HG02852 (cell line): ENCODE data around the gene PTCH2.
"Not testable (repeated sequence)": the region's sequence is repeated elsewhere in the genome, so short reads cannot be mapped to it uniquely, and the experiment has no call there.

Source experiments
- ATAC-seq: cut with Tn5 transposase; IDR thresholded peaks from one replicate; pipeline ENCODE4 v1.9.1; 2021; ENCODE audit warnings: mild to moderate bottlenecking, moderate library complexity; ENCODE audit not compliant: unreplicated experiment

Gene PTCH2

GRCh38 chr1:44846985-44847384 lies 3.9 kb upstream of the PTCH2 start:
- ATAC-seq = no peak

GRCh38 chr1:44842486-44842861 lies 579 bp downstream of the PTCH2 start:
- no peak for ATAC-seq

GRCh38 chr1:44839576-44839975 lies 3.5 kb downstream of the PTCH2 start:
- ATAC-seq = no peak

GRCh38 chr1:44838294-44838693 lies 4.8 kb downstream of the PTCH2 start:
- not testable (repeated sequence) for ATAC-seq

- ATAC-seq = peak; percentile 64
These were observed 7.0 kb downstream of the PTCH2 start for GRCh38 chr1:44835738-44836675.

GRCh38 chr1:44834328-44834727 lies 8.7 kb downstream of the PTCH2 start:
- ATAC-seq = no peak

- no peak for ATAC-seq
These were observed 10.9 kb downstream of the PTCH2 start for GRCh38 chr1:44832056-44832705.

GRCh38 chr1:44831516-44831915 lies 11.5 kb downstream of the PTCH2 start:
- no peak for ATAC-seq

GRCh38 chr1:44830900-44831304 lies 12.2 kb downstream of the PTCH2 start:
- ATAC-seq = no peak

GRCh38 chr1:44829506-44830384 lies 13.3 kb downstream of the PTCH2 start:
- no peak for ATAC-seq

- no peak for ATAC-seq
These were observed 14.1 kb downstream of the PTCH2 start for GRCh38 chr1:44828841-44829440.

- no peak for ATAC-seq
These were observed 14.9 kb downstream of the PTCH2 start for GRCh38 chr1:44828003-44828651.

- no peak for ATAC-seq
These were observed 15.7 kb downstream of the PTCH2 start for GRCh38 chr1:44827197-44828002.

GRCh38 chr1:44826375-44827196 lies 16.5 kb downstream of the PTCH2 start:
- ATAC-seq = no peak

GRCh38 chr1:44824392-44824791 lies 18.7 kb downstream of the PTCH2 start:
- ATAC-seq = not testable (repeated sequence)

- no peak for ATAC-seq
These were observed 20.0 kb downstream of the PTCH2 start for GRCh38 chr1:44822981-44823451.

GRCh38 chr1:44822131-44822701 lies 20.8 kb downstream of the PTCH2 start:
- no peak for ATAC-seq

GRCh38 chr1:44821240-44821715 lies 21.8 kb downstream of the PTCH2 start:
- ATAC-seq = no peak
